Spleen (tissue), 11 donors: ENCODE data around the gene SHROOM4. TPM values are rescaled to one million over a fixed set of nuclear protein-coding genes. Genes with fewer than 3 reads are reported as not detected.

Source experiments
- DNase-seq: peaks from one replicate; pipeline ENCODE4 v3.0.0-alpha.2; 2020
- H3K27ac ChIP-seq, 8 donors: fragments of 200-600 bp; sonication (generic) in 7 of 8; 1 replicate in 4 of 8; 2 replicates in 4 of 8; pipeline versions ENCODE4 v1.5.0 to v1.8.0; 2016 to 2021; ENCODE audit warnings: inconsistent platforms in 4 of 8, mild to moderate bottlenecking in 4 of 8, moderate library complexity in 1 of 8
- H3K27me3 ChIP-seq, 7 donors: fragments of 200-600 bp; sonication (generic) in 6 of 7; replicated peaks in 1 of 7; 1 replicate in 4 of 7; 2 replicates in 3 of 7; pipeline versions ENCODE4 v1.5.0 to v1.8.0; 2016 to 2021; ENCODE audit warnings: inconsistent platforms in 3 of 7, mild to moderate bottlenecking in 1 of 7
- H3K36me3 ChIP-seq, 6 donors: fragments of 200-600 bp; sonication (generic) in 5 of 6; 1 replicate in 4 of 6; 2 replicates in 2 of 6; pipeline versions ENCODE4 v1.5.0 to v1.8.0; 2016 to 2021; ENCODE audit warnings: inconsistent platforms in 2 of 6
- H3K4me1 ChIP-seq, 6 donors: fragments of 200-600 bp; sonication (generic) in 5 of 6; 1 replicate in 3 of 6; 2 replicates in 3 of 6; pipeline versions ENCODE4 v1.5.0 to v1.8.0; 2016 to 2021; ENCODE audit warnings: inconsistent platforms in 3 of 6
- H3K4me3 ChIP-seq, 8 donors: fragments of 200-600 bp; sonication (generic) in 7 of 8; 1 replicate in 4 of 8; 2 replicates in 4 of 8; pipeline versions ENCODE4 v1.5.0 to v1.8.0; 2016 to 2021; ENCODE audit warnings: inconsistent platforms in 4 of 8, mild to moderate bottlenecking in 4 of 8, moderate library complexity in 2 of 8
- H3K9me3 ChIP-seq, 8 donors: fragments of 200-600 bp; sonication (generic) in 7 of 8; 1 replicate in 4 of 8; 2 replicates in 4 of 8; pipeline versions ENCODE4 v1.5.0 to v1.8.0; 2016 to 2021; ENCODE audit warnings: inconsistent platforms in 4 of 8
- POLR2A ChIP-seq, 3 donors: fragments of 450-650 bp; IDR thresholded peaks; one replicate each; pipeline ENCODE4 v1.5.1; 2017; ENCODE audit warnings: antibody characterized with exemption in 3 of 3, mild to moderate bottlenecking in 1 of 3
- POLR2AphosphoS5 ChIP-seq, 3 donors: sonication (generic); formaldehyde crosslinking; IDR thresholded peaks; one replicate each; pipeline ENCODE4 v1.5.1; 2017; ENCODE audit warnings: antibody characterized with exemption in 3 of 3
- WGBS, 5 donors: extraction: QIAGEN DNeasy Blood & Tissue Kit in 3 of 5; methylation state at CpG; one replicate each; pipeline versions ENCODE4 v1.1.5 to v1.1.7; 2013 to 2018; 5-methylcytosine and 5-hydroxymethylcytosine counted together
- intact Hi-C: fragments of 100-400 bp; cut with DNase I; formaldehyde crosslinking; loops from one replicate; pipeline ENCODE4 v1.15.0; 2023; ENCODE audit warnings: low total_unique reads
- polyA plus RNA-seq, 3 donors: library from polyadenylated mRNA; stranded (reverse); fragments of 200-250 nt; gene quantifications; one replicate each; pipeline ENCODE4 v1.2.1, GENCODE V29; 2013
- small RNA-seq, 4 donors: library from RNA; depleted of rRNA; stranded (forward); fragments of <200 nt; gene quantifications; one replicate each; pipeline ENCODE3, GENCODE V24; 2016
- total RNA-seq, 7 donors: library from RNA; depleted of rRNA in 3 of 7; stranded (reverse); fragments of >200 nt in 3 of 7; fragmentation: NEBNext Ultra II Directional in 4 of 7; extraction: Animal tissue kit (Norgen Biotek cat#: 25700) in 4 of 7; gene quantifications; one replicate each; pipeline versions ENCODE4 v1.1.0 to v1.2.1, GENCODE V29; 2016 to 2021
- TF ChIP-seq, protein P1 (sequence below), 11 experiments: fragments of 200-600 bp in 7 of 11; fragments of 450-650 bp in 4 of 11; sonication (generic) in 4 of 11; IDR thresholded peaks in 8 of 11; conservative IDR thresholded peaks in 3 of 11; 1 replicate in 7 of 11; 2 replicates in 4 of 11; pipeline versions ENCODE4 v1.4.0 to v1.8.0; 2016 to 2021; ENCODE audit warnings: antibody characterized with exemption in 11 of 11, inconsistent platforms in 4 of 11, mild to moderate bottlenecking in 1 of 11
- donor health status: healthy with polysubstance abuse.
- donor health status: DM: no; HTN: no; CAD: no; lungs with moderate emphysema.
- donor health status: DM: no; HTN: no; CAD: no.
- donor health status: Bipolar disorder and iron deficiency.
- donor health status: healthy.
- donor health status: DM: no; HTN: no; CAD: no.
- donor health status: DM: yes; HTN: yes; CAD: no.

SHROOM4 gene
- total and polyA plus RNA-seq, 10 donors = 0.24 to 4.4 (median 2.4) TPM

DNA sequence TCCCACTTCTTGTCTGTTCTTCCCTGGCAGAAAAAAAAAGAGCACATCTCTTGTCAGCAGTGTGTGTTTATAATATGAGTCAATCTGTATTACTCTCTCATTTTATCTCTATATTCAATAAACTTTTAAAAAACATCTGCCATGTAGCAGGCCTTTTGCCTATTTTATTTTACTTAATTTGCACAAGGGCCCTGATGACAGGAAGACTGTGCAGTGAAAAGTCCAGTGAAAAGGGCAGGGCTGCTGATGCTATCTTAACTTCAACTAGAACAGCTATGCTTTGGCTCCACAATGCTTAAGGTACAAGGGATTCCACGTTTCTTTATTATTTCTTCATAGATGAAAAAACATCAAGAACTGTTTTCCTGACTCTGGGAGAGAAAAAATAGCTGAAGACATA is 246.4 kb downstream of the SHROOM4 start:
- H3K4me3 ChIP-seq = no peak overlapping the region
- no peaks in the 10 kb centered on the region for H3K36me3 ChIP-seq
- H3K27ac ChIP-seq = no peak overlapping the region
- WGBS, 5 donors = 10 to 43% (median 31%) methylated on average over 1 of the region's 1 CpG
- intact Hi-C loops = no loop called here
- TF ChIP-seq POLR2AphosphoS5 (IDR thresholded peaks at IDR 0.05) (no peak), POLR2A (IDR thresholded peaks at IDR 0.05) (no peak)
- no peaks in the 10 kb centered on the region for H3K4me1 ChIP-seq
- no peak for DNase-seq
- H3K27me3 ChIP-seq = peaks cover 0 to 2% (median 0%) of the 10 kb centered on the region in 7 donors
- H3K9me3 ChIP-seq = peaks cover 0 to 4% (median 0%) of the 10 kb centered on the region in 8 donors

DNA sequence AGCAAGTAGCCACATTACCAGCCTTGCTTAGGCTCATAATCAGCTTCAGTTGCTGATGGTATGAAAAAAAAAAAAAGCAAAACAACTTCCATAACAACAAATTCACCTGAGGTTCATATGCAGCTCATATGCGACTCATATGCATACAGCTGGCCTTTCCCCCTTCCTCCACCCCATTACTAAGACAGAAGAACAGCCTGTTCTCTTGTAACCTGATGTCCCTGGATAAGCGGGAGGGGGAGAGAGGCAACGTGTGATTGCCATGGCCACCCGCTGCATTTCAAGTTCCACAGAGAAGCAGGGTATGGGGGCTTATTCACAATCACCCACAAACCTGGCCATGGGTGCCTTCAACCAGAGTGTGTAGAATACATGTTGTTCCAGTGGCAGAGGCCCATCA is 248.3 kb downstream of the SHROOM4 start:
- Histone ChIP-seq H3K27ac (no peak overlapping the region), H3K36me3 (no peaks in the 10 kb centered on the region), H3K4me1 (no peaks in the 10 kb centered on the region), H3K9me3 (no peaks in the 10 kb centered on the region), H3K4me3 (no peak overlapping the region), H3K27me3 (peaks cover 0 to 2% (median 0%) of the 10 kb centered on the region in 7 donors)
- intact Hi-C loops = no loop called here
- 55 to 97% (median 90%) methylated on average over 2 to 4 of the region's 4 CpGs for WGBS, 5 donors
- TF ChIP-seq POLR2AphosphoS5 (IDR thresholded peaks at IDR 0.05) (no peak), POLR2A (IDR thresholded peaks at IDR 0.05) (no peak)
- TF ChIP-seq, protein P1, sequence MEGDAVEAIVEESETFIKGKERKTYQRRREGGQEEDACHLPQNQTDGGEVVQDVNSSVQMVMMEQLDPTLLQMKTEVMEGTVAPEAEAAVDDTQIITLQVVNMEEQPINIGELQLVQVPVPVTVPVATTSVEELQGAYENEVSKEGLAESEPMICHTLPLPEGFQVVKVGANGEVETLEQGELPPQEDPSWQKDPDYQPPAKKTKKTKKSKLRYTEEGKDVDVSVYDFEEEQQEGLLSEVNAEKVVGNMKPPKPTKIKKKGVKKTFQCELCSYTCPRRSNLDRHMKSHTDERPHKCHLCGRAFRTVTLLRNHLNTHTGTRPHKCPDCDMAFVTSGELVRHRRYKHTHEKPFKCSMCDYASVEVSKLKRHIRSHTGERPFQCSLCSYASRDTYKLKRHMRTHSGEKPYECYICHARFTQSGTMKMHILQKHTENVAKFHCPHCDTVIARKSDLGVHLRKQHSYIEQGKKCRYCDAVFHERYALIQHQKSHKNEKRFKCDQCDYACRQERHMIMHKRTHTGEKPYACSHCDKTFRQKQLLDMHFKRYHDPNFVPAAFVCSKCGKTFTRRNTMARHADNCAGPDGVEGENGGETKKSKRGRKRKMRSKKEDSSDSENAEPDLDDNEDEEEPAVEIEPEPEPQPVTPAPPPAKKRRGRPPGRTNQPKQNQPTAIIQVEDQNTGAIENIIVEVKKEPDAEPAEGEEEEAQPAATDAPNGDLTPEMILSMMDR (IDR thresholded peaks at IDR 0.05 in 8 of 11, conservative IDR thresholded peaks at IDR 0.05 in 3 of 11) = no peak
- no peak for DNase-seq

Small RNA genes lying within 50 kb of the gene (small RNA-seq; reads per million reads assigned to genes)
- 0 reads per million in 4 donors for gene RNU6-935P

Other genes starting within 250 kb of the SHROOM4 start
- not detected for gene BMP15, start 96.5 kb upstream of the SHROOM4 start, total RNA-seq
- gene BMP15, start 96.5 kb upstream of the SHROOM4 start, polyA plus RNA-seq = not detected